ENCODE data around the gene DNM3.
"Not testable (repeated sequence)": the region's sequence is repeated elsewhere in the genome, so short reads cannot be mapped to it uniquely, and the experiment has no call there.

DNM3 gene

DNA sequence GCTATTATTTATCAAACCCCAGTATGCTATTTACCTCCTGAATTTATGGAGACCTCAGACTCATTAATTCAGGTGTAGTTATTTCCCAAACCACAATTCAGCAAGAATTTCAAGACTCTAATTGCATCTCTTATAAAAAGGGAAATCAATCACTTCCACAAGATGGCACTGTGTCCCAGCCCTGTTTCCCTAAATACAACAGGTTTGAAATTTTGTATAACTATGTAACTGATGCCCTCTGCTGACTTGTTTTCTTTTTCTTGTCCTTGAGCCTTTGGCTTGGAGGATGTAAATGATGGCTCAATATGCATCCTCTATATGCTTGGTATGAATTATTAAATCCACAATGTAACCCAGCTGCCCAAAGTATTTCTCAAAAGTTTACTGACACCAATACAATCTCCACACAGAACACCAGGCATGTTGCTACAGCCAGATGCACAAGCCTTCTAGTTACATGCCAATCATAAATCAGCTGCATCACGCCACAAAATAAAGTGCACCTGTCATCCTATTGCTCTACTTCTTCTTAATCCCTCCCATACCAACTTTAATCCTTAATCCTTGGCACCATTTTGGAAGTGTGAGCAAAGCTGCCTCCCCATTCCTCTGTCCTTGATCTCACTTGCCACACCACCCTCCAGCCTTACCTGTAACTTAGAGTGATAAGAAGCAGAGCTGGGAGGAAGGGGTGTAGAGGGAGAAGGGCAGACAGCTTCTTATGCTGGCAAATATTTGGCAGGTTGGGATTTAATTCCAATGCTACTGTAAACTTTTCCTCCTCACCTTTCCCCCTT is 588.2 kb downstream of the DNM3 start:
- DNase-seq (ENCODE audit: low spot score): no peak
- Histone ChIP-seq H3K4me3 (ENCODE audit: severe bottlenecking) (no peak overlapping the region), H3K27me3 (ENCODE audit: insufficient read depth, poor library complexity, severe bottlenecking) (no peaks in the 10 kb centered on the region), H3K27ac (ENCODE audit: poor library complexity, severe bottlenecking) (no peak overlapping the region), H3K4me1 (ENCODE audit: insufficient read depth, poor library complexity, severe bottlenecking) (peaks cover 10% of the 10 kb centered on the region), H3K36me3 (ENCODE audit: low read depth) (no peaks in the 10 kb centered on the region), H3K9me3 (ENCODE audit: severe bottlenecking) (no peaks in the 10 kb centered on the region)
- ATAC-seq (ENCODE audit: low read depth): peak; percentile 48; the same call in 1 of the 3 replicates
- TF ChIP-seq, protein P1, sequence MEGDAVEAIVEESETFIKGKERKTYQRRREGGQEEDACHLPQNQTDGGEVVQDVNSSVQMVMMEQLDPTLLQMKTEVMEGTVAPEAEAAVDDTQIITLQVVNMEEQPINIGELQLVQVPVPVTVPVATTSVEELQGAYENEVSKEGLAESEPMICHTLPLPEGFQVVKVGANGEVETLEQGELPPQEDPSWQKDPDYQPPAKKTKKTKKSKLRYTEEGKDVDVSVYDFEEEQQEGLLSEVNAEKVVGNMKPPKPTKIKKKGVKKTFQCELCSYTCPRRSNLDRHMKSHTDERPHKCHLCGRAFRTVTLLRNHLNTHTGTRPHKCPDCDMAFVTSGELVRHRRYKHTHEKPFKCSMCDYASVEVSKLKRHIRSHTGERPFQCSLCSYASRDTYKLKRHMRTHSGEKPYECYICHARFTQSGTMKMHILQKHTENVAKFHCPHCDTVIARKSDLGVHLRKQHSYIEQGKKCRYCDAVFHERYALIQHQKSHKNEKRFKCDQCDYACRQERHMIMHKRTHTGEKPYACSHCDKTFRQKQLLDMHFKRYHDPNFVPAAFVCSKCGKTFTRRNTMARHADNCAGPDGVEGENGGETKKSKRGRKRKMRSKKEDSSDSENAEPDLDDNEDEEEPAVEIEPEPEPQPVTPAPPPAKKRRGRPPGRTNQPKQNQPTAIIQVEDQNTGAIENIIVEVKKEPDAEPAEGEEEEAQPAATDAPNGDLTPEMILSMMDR (IDR thresholded peaks at IDR 0.05; ENCODE audit: poor library complexity, severe bottlenecking): peak; percentile 93

DNA sequence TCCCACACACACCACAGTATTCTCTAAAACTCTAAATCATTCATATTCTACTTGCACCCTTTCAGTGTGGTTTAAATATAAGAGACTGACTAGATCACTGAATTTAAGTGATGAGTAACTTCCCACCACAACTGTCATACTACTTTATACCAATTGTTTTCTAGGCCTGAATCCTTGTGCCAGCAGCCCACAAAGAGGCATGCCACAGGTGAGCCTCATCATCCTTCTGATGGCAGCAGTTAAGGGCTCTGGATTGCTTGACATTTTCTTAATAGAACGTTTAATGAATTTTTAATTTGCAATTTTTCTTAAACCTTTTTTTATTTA is 588.8 kb downstream of the DNM3 start:
- no peak overlapping the region for H3K27ac ChIP-seq (ENCODE audit: poor library complexity, severe bottlenecking)
- peaks cover 10% of the 10 kb centered on the region for H3K4me1 ChIP-seq (ENCODE audit: insufficient read depth, poor library complexity, severe bottlenecking)
- H3K4me3 ChIP-seq (ENCODE audit: severe bottlenecking): no peak overlapping the region
- H3K36me3 ChIP-seq (ENCODE audit: low read depth): no peaks in the 10 kb centered on the region
- DNase-seq (ENCODE audit: low spot score): no peak
- H3K27me3 ChIP-seq (ENCODE audit: insufficient read depth, poor library complexity, severe bottlenecking): no peaks in the 10 kb centered on the region
- TF ChIP-seq, protein P1 (IDR thresholded peaks at IDR 0.05; ENCODE audit: poor library complexity, severe bottlenecking): no peak
- H3K9me3 ChIP-seq (ENCODE audit: severe bottlenecking): no peaks in the 10 kb centered on the region
- no peak for ATAC-seq (ENCODE audit: low read depth)

DNA sequence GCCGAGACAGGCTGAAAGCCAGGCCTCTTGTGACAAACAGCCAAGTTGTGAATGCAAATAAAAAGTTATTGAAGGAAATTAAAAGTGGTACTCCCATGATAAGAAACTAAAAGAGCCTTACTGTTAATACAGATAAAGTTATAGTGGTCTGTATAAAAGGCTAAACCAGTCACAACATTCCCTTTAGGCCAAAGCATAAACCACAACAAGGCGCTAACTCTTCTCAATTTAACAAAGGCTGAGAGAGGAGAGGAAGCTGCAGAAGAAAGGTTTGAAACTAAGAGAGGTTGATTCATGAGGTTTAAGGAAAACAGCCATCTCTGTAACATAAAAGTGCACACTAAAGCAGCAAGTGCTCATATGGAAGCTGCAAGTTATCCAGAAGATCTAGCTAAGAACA is 589.9 kb downstream of the DNM3 start:
- Histone ChIP-seq H3K9me3 (ENCODE audit: severe bottlenecking) (no peaks in the 10 kb centered on the region), H3K27me3 (ENCODE audit: insufficient read depth, poor library complexity, severe bottlenecking) (no peaks in the 10 kb centered on the region), H3K4me1 (ENCODE audit: insufficient read depth, poor library complexity, severe bottlenecking) (peaks cover 10% of the 10 kb centered on the region), H3K36me3 (ENCODE audit: low read depth) (no peaks in the 10 kb centered on the region), H3K27ac (ENCODE audit: poor library complexity, severe bottlenecking) (no peak overlapping the region), H3K4me3 (ENCODE audit: severe bottlenecking) (no peak overlapping the region)
- DNase-seq (ENCODE audit: low spot score) (no peak), ATAC-seq (ENCODE audit: low read depth) (no peak)
- TF ChIP-seq, protein P1 (IDR thresholded peaks at IDR 0.05; ENCODE audit: poor library complexity, severe bottlenecking): no peak

DNA sequence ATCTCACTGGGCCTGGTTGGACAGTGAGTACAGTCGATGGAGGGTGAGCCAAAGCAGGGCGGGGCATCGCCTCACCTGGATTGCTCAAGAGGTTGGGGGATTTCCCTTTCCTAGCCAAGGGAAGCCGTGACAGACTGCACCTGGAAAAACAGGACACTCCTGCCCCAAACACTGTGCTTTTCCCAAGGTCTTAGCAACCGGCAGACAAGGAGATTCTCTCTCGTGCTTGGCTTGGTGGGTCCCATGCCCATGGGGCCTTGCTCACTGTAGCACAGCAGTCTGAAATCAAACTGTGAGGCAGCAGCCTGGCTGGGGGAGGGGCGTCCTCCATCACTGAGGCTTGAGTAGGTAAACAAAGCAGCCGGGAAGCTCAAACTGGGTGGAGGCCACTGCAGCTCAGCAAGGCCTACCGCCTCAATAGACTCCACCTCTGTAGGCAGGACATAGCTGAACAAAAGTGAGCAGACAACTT is 590.5 kb downstream of the DNM3 start:
- no peak overlapping the region for H3K4me3 ChIP-seq (ENCODE audit: severe bottlenecking)
- H3K4me1 ChIP-seq (ENCODE audit: insufficient read depth, poor library complexity, severe bottlenecking): peaks cover 10% of the 10 kb centered on the region
- H3K27ac ChIP-seq (ENCODE audit: poor library complexity, severe bottlenecking): peak overlapping the region; percentile 23
- DNase-seq (ENCODE audit: low spot score): peak; percentile 76
- TF ChIP-seq, protein P1 (IDR thresholded peaks at IDR 0.05; ENCODE audit: poor library complexity, severe bottlenecking): no peak
- ATAC-seq (ENCODE audit: low read depth): peak; percentile 96
- no peaks in the 10 kb centered on the region for H3K9me3 ChIP-seq (ENCODE audit: severe bottlenecking)
- H3K27me3 ChIP-seq (ENCODE audit: insufficient read depth, poor library complexity, severe bottlenecking): no peaks in the 10 kb centered on the region
- H3K36me3 ChIP-seq (ENCODE audit: low read depth): no peaks in the 10 kb centered on the region

DNA sequence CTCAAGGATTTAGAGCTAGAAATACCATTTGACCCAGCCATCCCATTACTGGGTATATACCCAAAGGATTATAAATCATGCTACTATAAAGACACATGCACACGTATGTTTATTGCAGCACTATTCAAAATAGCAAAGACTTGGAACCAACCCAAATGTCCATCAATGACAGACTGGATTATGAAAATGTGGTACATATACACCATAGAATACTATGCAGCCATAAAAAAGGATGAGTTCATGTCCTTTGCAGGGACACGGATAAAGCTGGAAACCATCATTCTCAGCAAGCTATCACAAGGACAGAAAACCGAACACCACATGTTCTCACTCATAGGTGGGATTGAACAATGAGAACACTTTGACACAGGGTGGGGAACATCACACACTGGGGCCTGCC is 595.9 kb downstream of the DNM3 start:
- ATAC-seq (ENCODE audit: low read depth); H3K9me3 ChIP-seq (ENCODE audit: severe bottlenecking); H3K27me3 ChIP-seq (ENCODE audit: insufficient read depth, poor library complexity, severe bottlenecking); H3K27ac ChIP-seq (ENCODE audit: poor library complexity, severe bottlenecking); H3K4me1 ChIP-seq (ENCODE audit: insufficient read depth, poor library complexity, severe bottlenecking); DNase-seq (ENCODE audit: low spot score); H3K4me3 ChIP-seq (ENCODE audit: severe bottlenecking): not testable (repeated sequence)
- H3K36me3 ChIP-seq (ENCODE audit: low read depth): peaks cover 11% of the 10 kb centered on the region
